HEK293 (cell line): ENCODE measurements around the gene GH1.

ENCODE experiments used
- KLF8 ChIP-seq: fragments of 450-650 bp; formaldehyde crosslinking; IDR thresholded peaks from 2 replicates; pipeline ENCODE4 v1.5.1; 2016; ENCODE audit warnings: missing biosample characterization, missing genetic modification characterization
- WT1 ChIP-seq: fragments of 450-650 bp; formaldehyde crosslinking; IDR thresholded peaks from 2 replicates; pipeline ENCODE4 v1.5.1; 2016; ENCODE audit warnings: missing biosample characterization, missing genetic modification characterization
- ZBTB7A ChIP-seq: fragments of 450-650 bp; formaldehyde crosslinking; IDR thresholded peaks from 2 replicates; pipeline ENCODE4 v1.5.1; 2016; ENCODE audit warnings: low read depth, missing biosample characterization, missing genetic modification characterization
- ZBTB8A ChIP-seq: fragments of 450-650 bp; formaldehyde crosslinking; IDR thresholded peaks from 2 replicates; pipeline ENCODE4 v1.5.1; 2016; ENCODE audit warnings: missing biosample characterization, missing genetic modification characterization
- ZNF175 ChIP-seq: fragments of 450-650 bp; formaldehyde crosslinking; IDR thresholded peaks from 2 replicates; pipeline ENCODE4 v1.5.1; 2016; ENCODE audit warnings: missing biosample characterization, missing genetic modification characterization
- ZNF292 ChIP-seq: fragments of 450-650 bp; formaldehyde crosslinking; IDR thresholded peaks from 2 replicates; pipeline ENCODE4 v1.5.1; 2016; ENCODE audit warnings: low read depth, missing biosample characterization, missing genetic modification characterization, borderline replicate concordance
- ZNF600 ChIP-seq: fragments of 450-650 bp; formaldehyde crosslinking; IDR thresholded peaks from 2 replicates; pipeline ENCODE4 v1.5.1; 2016; ENCODE audit warnings: missing biosample characterization, missing genetic modification characterization
- TF ChIP-seq, protein P1 (sequence below): fragments of 450-650 bp; formaldehyde crosslinking; IDR thresholded peaks from 2 replicates; pipeline ENCODE4 v1.5.1; 2017; ENCODE audit warnings: missing biosample characterization, missing genetic modification characterization
- TF ChIP-seq, protein P2 (sequence below): fragments of 450-650 bp; formaldehyde crosslinking; IDR thresholded peaks from 2 replicates; pipeline ENCODE4 v1.5.1; 2016; ENCODE audit warnings: missing biosample characterization, missing genetic modification characterization
- TF ChIP-seq, protein P3 (sequence below): fragments of 450-650 bp; formaldehyde crosslinking; IDR thresholded peaks from 2 replicates; pipeline ENCODE4 v1.5.1; 2016; ENCODE audit warnings: missing biosample characterization, missing genetic modification characterization

DNA sequence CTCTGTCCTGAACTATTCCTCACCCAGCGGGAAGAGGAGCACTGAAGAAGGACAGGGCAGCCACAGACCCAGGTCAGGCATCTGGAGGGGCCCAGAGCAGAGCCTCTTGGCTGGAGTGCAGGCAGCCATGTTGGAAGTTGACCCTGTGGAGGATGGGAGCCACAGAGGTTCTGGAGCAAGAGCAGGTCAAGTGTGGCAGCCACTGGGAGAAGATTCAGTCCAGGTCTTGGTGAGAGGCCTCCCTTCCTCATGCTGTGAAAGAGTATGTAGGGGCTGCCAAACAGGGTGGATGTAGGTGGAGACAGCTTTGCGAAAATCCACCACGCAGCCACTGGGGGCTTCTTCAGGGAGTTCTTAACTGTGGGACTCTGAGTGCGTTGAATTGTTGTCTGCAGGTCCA lies 14.1 kb upstream of the GH1 start:
- TF ChIP-seq ZBTB7A (tag by site-specific recombination) (no peak), ZBTB8A (tag by site-specific recombination) (no peak), ZNF175 (tag by site-specific recombination) (no peak), KLF8 (no peak), ZNF600 (tag by site-specific recombination) (no peak), WT1 (no peak), ZNF292 (tag by site-specific recombination) (no peak)
- TF ChIP-seq, protein P1, sequence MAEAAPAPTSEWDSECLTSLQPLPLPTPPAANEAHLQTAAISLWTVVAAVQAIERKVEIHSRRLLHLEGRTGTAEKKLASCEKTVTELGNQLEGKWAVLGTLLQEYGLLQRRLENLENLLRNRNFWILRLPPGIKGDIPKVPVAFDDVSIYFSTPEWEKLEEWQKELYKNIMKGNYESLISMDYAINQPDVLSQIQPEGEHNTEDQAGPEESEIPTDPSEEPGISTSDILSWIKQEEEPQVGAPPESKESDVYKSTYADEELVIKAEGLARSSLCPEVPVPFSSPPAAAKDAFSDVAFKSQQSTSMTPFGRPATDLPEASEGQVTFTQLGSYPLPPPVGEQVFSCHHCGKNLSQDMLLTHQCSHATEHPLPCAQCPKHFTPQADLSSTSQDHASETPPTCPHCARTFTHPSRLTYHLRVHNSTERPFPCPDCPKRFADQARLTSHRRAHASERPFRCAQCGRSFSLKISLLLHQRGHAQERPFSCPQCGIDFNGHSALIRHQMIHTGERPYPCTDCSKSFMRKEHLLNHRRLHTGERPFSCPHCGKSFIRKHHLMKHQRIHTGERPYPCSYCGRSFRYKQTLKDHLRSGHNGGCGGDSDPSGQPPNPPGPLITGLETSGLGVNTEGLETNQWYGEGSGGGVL (tag by site-specific recombination) = no peak
- TF ChIP-seq, protein P2, sequence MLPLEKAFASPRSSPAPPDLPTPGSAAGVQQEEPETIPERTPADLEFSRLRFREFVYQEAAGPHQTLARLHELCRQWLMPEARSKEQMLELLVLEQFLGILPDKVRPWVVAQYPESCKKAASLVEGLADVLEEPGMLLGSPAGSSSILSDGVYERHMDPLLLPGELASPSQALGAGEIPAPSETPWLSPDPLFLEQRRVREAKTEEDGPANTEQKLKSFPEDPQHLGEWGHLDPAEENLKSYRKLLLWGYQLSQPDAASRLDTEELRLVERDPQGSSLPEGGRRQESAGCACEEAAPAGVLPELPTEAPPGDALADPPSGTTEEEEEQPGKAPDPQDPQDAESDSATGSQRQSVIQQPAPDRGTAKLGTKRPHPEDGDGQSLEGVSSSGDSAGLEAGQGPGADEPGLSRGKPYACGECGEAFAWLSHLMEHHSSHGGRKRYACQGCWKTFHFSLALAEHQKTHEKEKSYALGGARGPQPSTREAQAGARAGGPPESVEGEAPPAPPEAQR = no peak
- TF ChIP-seq, protein P3, sequence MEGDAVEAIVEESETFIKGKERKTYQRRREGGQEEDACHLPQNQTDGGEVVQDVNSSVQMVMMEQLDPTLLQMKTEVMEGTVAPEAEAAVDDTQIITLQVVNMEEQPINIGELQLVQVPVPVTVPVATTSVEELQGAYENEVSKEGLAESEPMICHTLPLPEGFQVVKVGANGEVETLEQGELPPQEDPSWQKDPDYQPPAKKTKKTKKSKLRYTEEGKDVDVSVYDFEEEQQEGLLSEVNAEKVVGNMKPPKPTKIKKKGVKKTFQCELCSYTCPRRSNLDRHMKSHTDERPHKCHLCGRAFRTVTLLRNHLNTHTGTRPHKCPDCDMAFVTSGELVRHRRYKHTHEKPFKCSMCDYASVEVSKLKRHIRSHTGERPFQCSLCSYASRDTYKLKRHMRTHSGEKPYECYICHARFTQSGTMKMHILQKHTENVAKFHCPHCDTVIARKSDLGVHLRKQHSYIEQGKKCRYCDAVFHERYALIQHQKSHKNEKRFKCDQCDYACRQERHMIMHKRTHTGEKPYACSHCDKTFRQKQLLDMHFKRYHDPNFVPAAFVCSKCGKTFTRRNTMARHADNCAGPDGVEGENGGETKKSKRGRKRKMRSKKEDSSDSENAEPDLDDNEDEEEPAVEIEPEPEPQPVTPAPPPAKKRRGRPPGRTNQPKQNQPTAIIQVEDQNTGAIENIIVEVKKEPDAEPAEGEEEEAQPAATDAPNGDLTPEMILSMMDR (tag by site-specific recombination) = no peak
